Left cardiac atrium (tissue), 4 donors: ENCODE data around the gene UIMC1. TPM values are rescaled to one million over a fixed set of nuclear protein-coding genes. Genes with fewer than 3 reads are reported as not detected.

Experiments
- ATAC-seq, 2 donors: fragments of 200-7000 bp; cut with Tn5 transposase; one replicate each; pipeline ENCODE4 v1.9.1; 2020; ENCODE audit warnings: mild to moderate bottlenecking in 2 of 2, moderate library complexity in 2 of 2
- DNase-seq: peaks from one replicate; pipeline ENCODE4 v3.0.0-alpha.2; 2020
- intact Hi-C, 2 donors: fragments of 100-400 bp; cut with DNase I; formaldehyde crosslinking; loops; one replicate each; pipeline versions ENCODE4 v1.14.1 to v1.15.1; 2022 to 2023
- total RNA-seq, 2 donors: library from RNA; stranded (reverse); fragmentation: NEBNext Ultra II Directional; extraction: Animal tissue kit (Norgen Biotek cat#: 25700); gene quantifications; one replicate each; pipeline ENCODE4 v1.2.1, GENCODE V29; 2021
- donor health status: DM: no; HTN: yes; CAD: no.
- donor health status: DM: no; HTN: yes; CAD: no; lungs with severe emphysema.
- donor health status: DM: yes; HTN: yes; CAD: no.
- donor health status: Dilated cardiomyopathy.

The UIMC1 gene
- total RNA-seq, 2 donors from 2014 or later: 25.4 to 32.1 TPM

GRCh38 chr5:176915906-176916305, 90.7 kb downstream of the UIMC1 start:
- DNase-seq (no peak), ATAC-seq (no peak)
- intact Hi-C loops: no loop called here

- DNase-seq (no peak), ATAC-seq (no peak)
- intact Hi-C loops: no loop called here
Observed at GRCh38 chr5:176912115-176912514, 94.5 kb downstream of the UIMC1 start.

- ATAC-seq (no peak), DNase-seq (no peak)
- intact Hi-C loops: no loop called here
Observed at GRCh38 chr5:176908675-176909368, 97.8 kb downstream of the UIMC1 start.

GRCh38 chr5:176906796-176907195, 99.8 kb downstream of the UIMC1 start:
- ATAC-seq (no peak), DNase-seq (no peak)
- intact Hi-C loops: no loop called here

GRCh38 chr5:176906126-176906525, 100.5 kb downstream of the UIMC1 start:
- intact Hi-C loops: no loop called here
- ATAC-seq: no peak
- no peak for DNase-seq

- ATAC-seq (no peak), DNase-seq (no peak)
- intact Hi-C loops: no loop called here
Observed at GRCh38 chr5:176904276-176904675, 102.3 kb downstream of the UIMC1 start.

- DNase-seq (no peak), ATAC-seq (no peak)
- intact Hi-C loops: no loop called here
Observed at GRCh38 chr5:176902911-176903664, 103.5 kb downstream of the UIMC1 start.

GRCh38 chr5:176902102-176902814, 104.3 kb downstream of the UIMC1 start:
- ATAC-seq (no peak), DNase-seq (no peak)
- intact Hi-C loops: no loop called here

- ATAC-seq (no peak), DNase-seq (no peak)
- intact Hi-C loops: no loop called here
Observed at GRCh38 chr5:176901260-176902101, 105.1 kb downstream of the UIMC1 start.

GRCh38 chr5:176900780-176901204, 105.8 kb downstream of the UIMC1 start:
- intact Hi-C loops: no loop called here
- ATAC-seq (no peak), DNase-seq (no peak)

GRCh38 chr5:176899946-176900779, 106.4 kb downstream of the UIMC1 start:
- ATAC-seq (no peak), DNase-seq (no peak)
- intact Hi-C loops: no loop called here

- DNase-seq (no peak), ATAC-seq (peak; percentile 34 to 63)
- intact Hi-C loops: no loop called here
Observed at GRCh38 chr5:176899296-176899891, 107.2 kb downstream of the UIMC1 start, which contains the start of gene HK3. Gene HK3 (minus strand): TSS chr5:176899346. CDS start chr5:176896159, 3,187 bp downstream.

- intact Hi-C loops: no loop called here
- DNase-seq (no peak), ATAC-seq (no peak)
Observed at GRCh38 chr5:176897263-176897662, 109.3 kb downstream of the UIMC1 start.

- no peak for DNase-seq
- no peak for ATAC-seq
- intact Hi-C loops: no loop called here
Observed at GRCh38 chr5:176895831-176896230, 110.7 kb downstream of the UIMC1 start.

GRCh38 chr5:176894298-176894697, 112.3 kb downstream of the UIMC1 start:
- intact Hi-C loops: no loop called here
- ATAC-seq (no peak), DNase-seq (no peak)

- ATAC-seq (no peak), DNase-seq (no peak)
- intact Hi-C loops: no loop called here
Observed at GRCh38 chr5:176892663-176893062, 113.9 kb downstream of the UIMC1 start.

GRCh38 chr5:176891331-176891958, 115.1 kb downstream of the UIMC1 start:
- no peak for DNase-seq
- intact Hi-C loops: no loop called here
- ATAC-seq: no peak
